ENCODE measurements around the gene CLCA1.

DNA sequence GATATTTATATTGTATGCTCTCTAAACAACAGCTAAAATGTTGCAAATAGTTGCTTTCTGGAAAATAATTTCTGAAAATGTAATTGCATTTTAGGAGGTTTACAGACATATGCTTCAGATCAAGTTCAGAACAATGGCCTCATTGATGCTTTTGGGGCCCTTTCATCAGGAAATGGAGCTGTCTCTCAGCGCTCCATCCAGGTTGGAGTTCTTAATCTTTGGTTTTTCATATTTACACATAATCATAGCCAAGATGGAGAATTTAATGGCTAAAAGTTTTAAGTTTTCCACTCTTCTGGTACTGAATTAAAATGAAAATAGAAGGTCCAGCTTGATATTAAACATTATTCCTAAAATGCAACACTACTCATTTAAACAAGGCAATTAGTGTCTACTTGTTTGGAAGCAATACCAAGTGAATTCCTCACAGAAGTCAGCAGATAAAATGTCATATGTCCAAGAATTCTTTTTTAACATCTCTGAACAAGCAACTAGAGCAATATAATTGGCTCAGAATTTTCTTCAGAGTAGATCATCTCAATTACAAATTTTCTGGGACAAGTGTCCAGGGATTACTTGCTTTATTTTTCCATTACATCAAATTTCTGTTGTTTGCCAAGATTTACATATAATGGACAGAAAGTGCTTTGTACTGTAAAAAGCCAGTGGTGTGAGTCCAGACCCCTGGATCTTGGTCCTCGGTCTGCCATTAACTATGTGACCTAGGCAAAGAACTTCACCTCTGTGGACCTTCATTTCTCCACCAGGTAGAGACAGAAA is 22.6 kb downstream of the CLCA1 start:
- no peak for TF ChIP-seq POLR2A (IDR thresholded peaks at IDR 0.05)
- TF ChIP-seq, protein P1, sequence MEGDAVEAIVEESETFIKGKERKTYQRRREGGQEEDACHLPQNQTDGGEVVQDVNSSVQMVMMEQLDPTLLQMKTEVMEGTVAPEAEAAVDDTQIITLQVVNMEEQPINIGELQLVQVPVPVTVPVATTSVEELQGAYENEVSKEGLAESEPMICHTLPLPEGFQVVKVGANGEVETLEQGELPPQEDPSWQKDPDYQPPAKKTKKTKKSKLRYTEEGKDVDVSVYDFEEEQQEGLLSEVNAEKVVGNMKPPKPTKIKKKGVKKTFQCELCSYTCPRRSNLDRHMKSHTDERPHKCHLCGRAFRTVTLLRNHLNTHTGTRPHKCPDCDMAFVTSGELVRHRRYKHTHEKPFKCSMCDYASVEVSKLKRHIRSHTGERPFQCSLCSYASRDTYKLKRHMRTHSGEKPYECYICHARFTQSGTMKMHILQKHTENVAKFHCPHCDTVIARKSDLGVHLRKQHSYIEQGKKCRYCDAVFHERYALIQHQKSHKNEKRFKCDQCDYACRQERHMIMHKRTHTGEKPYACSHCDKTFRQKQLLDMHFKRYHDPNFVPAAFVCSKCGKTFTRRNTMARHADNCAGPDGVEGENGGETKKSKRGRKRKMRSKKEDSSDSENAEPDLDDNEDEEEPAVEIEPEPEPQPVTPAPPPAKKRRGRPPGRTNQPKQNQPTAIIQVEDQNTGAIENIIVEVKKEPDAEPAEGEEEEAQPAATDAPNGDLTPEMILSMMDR (IDR thresholded peaks at IDR 0.05): no peak

All from lower leg skin (tissue), 3 donors.